HG02885 (cell line): Measurements from ENCODE around the gene SMG1.
"Not testable (repeated sequence)": the region's sequence is repeated elsewhere in the genome, so short reads cannot be mapped to it uniquely, and the experiment has no call there.

Experiments used
- ATAC-seq: cut with Tn5 transposase; IDR thresholded peaks from one replicate; pipeline ENCODE4 v1.9.1; 2021; ENCODE audit warnings: mild to moderate bottlenecking; ENCODE audit not compliant: unreplicated experiment, poor library complexity

SMG1 gene

GRCh38 chr16:18936727-18937340 lies 10.6 kb upstream of the SMG1 start:
- no peak for ATAC-seq

GRCh38 chr16:18933501-18933900 lies 7.3 kb upstream of the SMG1 start:
- no peak for ATAC-seq

- no peak for ATAC-seq
Measured at GRCh38 chr16:18932243-18932987, 6.2 kb upstream of the SMG1 start.

- ATAC-seq = no peak
Measured at GRCh38 chr16:18931756-18932155, 5.5 kb upstream of the SMG1 start.

GRCh38 chr16:18930095-18930494 lies 3.9 kb upstream of the SMG1 start:
- ATAC-seq = not testable (repeated sequence)

GRCh38 chr16:18928073-18928472 lies 1.9 kb upstream of the SMG1 start:
- ATAC-seq = not testable (repeated sequence)

GRCh38 chr16:18925215-18925985 lies 808 bp downstream of the SMG1 start:
- peak; percentile 56 for ATAC-seq

GRCh38 chr16:18923935-18924334 lies 2.3 kb downstream of the SMG1 start:
- not testable (repeated sequence) for ATAC-seq

GRCh38 chr16:18923124-18923523 lies 3.1 kb downstream of the SMG1 start:
- ATAC-seq = not testable (repeated sequence)

- ATAC-seq = not testable (repeated sequence)
Measured at GRCh38 chr16:18909585-18909984, 16.6 kb downstream of the SMG1 start.

GRCh38 chr16:18908716-18909115 lies 17.5 kb downstream of the SMG1 start:
- ATAC-seq = not testable (repeated sequence)

- not testable (repeated sequence) for ATAC-seq
Measured at GRCh38 chr16:18902778-18903177, 23.4 kb downstream of the SMG1 start.

- ATAC-seq = not testable (repeated sequence)
Measured at GRCh38 chr16:18902044-18902443, 24.2 kb downstream of the SMG1 start.

- not testable (repeated sequence) for ATAC-seq
Measured at GRCh38 chr16:18901194-18901593, 25.0 kb downstream of the SMG1 start.

GRCh38 chr16:18884456-18884855 lies 41.8 kb downstream of the SMG1 start:
- ATAC-seq = not testable (repeated sequence)

- not testable (repeated sequence) for ATAC-seq
Measured at GRCh38 chr16:18877734-18878133, 48.5 kb downstream of the SMG1 start.

- not testable (repeated sequence) for ATAC-seq
Measured at GRCh38 chr16:18877259-18877658, 48.9 kb downstream of the SMG1 start.

GRCh38 chr16:18876301-18876700 lies 49.9 kb downstream of the SMG1 start:
- not testable (repeated sequence) for ATAC-seq

- ATAC-seq = not testable (repeated sequence)
Measured at GRCh38 chr16:18869043-18869771, 57.0 kb downstream of the SMG1 start.

- not testable (repeated sequence) for ATAC-seq
Measured at GRCh38 chr16:18866277-18866823, 59.9 kb downstream of the SMG1 start.
